Nucleus accumbens (tissue), 56 donors: ENCODE data around the gene LTN1.
"Not testable (repeated sequence)": the region's sequence is repeated elsewhere in the genome, so short reads cannot be mapped to it uniquely, and the experiment has no call there.

Experiments
- DNase-seq, 56 donors: peaks; one replicate each; lab custom pipeline; 2025; lab: John Stamatoyannopoulos, UW

Gene LTN1

DNA sequence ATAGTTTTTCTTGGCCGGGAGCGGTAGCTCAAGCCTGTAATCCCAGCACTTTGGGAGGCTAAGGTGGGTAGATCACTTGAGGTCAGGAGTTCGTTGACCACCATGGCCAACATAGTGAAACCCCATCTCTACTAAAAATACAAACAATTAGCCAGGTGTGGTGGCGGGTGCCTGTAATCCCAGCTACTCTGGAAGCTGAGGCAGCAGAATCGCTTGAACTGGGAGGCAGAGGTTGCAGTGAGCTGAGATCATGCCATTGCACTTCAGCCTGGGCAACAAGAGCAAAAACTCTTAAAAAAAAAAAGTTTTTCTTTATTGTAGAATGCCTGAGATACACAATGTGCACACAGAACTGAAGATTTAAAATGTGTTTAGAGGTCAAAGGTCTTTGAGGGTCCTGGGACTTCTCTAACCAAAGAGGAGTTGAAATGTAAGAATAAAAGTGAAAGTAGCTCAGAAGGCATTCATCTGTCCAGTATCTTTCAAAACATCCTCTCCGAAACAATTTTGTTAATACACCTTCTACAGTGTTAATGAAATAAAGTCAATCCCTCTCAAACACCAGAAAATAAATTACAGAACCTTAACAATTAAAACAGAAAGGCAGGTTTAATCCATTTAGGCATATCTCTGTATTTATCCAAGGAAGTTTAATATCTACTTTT is 60.8 kb downstream of the LTN1 start:
- DNase-seq: not testable (repeated sequence)

DNA sequence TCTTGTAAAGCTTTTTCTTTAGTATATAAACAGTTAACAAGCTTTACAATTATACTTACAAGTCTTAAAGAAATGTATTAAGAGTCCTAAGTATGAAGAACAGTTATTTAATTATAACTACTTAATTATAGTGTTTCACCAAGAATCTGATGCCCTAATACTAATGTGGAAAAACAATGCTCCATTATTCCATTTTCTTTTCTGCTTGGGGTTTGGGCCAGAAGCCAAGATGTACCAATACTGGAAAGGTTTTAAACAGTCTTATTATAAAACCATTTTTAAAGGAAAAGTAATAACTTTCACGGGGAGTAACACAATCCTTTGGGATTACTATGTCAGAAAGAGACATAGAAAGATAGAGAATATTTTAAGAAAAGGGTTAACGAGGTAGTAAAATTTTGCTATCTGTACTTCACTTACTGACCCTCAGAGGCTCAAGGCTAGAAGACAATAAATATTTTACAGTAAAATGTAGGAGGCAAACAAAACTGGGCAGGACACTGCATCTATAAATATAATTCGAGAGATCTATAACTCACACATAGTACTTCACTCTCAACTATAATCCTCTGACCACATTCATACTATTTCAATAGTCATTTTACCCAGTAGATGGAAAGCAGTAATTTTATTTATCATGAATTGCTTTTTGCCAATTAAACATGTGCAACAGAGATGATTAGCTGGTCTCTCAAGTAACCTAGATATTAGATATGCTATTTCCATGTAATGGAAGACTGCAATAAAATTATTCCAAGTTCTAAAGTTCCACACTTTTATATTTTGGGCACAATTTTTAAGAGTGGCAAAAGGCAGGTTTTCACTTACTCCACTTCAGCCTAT is 63.9 kb downstream of the LTN1 start:
- no peak for DNase-seq

DNA sequence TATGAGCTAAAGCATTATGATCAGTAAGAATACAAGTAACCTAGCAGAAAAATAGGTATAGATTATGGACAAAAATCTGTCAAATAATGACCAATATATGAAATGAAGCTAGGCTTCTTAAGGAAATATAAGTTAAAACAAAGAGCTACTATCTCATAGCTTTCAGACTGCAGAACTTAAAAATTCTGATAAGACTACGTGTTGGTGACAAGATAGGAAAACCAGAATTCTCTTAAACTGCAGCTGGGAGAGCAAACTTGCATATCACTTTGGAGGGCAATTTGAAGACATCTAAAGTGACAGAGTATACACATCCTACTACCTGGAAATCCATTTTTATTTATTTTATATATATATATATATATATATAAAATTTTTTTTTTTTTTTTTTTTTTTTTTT is 65.5 kb downstream of the LTN1 start:
- DNase-seq: no peak

DNA sequence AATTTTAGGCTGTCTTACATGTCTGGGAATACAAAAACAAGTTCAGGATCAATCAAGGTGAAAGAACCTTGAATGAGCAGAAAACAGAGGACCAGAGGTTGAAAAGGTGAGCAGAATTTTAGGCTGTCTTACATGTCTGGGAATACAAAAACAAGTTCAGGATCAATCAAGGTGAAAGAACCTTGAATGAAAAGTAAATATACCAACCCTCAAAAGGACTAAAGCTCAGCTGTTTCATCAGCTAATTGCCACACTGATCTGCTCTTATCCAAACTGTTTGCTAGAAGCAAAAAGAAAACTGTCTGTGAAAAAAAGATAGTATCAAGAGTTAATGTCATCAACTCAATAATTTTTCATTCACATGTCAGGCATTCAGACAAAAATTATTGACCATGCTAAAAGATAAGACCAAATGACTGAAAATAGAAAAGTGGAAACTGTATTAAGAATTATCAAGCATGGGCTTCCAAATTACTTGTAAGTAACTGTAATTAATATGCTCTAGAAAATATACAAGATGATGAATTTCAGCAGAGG is 69.2 kb downstream of the LTN1 start:
- no peak for DNase-seq

DNA sequence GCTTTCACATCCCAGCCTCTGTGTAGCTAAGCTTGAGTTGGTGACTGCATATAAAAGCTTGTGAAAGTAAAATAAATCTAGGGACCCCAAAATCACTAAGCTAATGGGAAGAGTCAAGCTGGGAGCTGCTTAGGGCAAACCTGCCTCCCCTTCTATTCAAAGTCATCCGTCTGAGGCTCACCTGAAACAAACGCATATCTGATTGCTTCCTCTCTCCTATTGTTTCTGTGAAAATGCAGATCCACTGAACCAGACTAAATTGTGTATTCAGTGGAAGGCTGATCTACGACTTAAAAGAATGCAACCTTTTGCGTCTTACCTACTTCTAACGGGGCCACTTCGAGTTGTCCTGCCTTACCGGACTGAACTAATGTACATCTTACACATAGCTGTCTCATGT is 70.3 kb downstream of the LTN1 start:
- no peak for DNase-seq

DNA sequence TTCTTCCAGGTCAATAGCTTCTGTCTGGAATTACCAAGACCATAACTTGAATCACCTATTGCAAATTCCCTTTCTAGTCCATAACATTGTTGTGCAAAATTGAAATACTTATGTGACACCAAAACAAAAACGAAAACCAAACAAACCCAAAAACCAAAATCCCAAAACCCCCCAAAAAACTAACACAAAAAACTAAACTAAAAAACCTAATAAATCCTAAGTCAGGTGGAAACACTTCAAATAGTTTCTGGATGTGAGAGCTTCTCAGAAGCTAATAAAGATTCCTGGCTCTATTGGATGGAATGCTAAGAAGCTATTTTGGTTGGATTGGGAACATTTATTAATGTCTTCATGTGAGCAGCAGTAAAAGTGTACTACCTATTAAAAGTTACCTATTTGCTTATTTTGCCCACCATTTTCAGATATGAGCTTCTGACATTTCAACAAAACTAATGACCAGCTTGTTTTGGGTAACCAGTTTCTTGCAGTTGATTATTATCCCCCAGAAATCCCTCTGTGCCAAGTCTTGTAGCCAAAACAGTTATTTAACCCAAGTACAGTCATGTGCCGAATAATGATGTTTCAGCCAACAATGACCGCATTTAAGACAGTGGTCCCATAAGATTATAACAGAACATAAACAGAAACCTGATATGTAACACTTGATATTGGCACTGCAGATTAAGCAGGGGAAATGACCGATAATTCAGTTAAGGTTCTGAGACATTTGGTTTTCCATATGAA is 76.4 kb downstream of the LTN1 start:
- DNase-seq: no peak

DNA sequence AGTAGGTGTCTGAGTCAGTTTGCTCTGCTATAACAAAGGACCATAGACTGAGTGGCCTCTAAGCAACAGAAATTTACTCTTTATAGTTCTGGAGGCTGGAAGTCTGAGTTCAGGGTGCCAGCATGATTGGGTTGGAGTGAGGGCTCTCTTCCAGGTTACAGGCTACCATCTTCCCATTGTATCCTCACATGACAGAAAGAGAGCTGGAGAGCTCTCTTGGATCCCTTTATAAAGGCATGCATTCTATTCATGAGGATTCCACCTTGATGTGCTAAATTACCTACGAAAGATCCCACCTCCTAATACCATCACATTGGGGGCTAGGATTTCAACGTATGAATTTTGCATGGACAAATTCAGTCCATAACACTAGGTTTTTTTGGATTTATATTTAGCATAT is 79.6 kb downstream of the LTN1 start:
- DNase-seq: no peak

DNA sequence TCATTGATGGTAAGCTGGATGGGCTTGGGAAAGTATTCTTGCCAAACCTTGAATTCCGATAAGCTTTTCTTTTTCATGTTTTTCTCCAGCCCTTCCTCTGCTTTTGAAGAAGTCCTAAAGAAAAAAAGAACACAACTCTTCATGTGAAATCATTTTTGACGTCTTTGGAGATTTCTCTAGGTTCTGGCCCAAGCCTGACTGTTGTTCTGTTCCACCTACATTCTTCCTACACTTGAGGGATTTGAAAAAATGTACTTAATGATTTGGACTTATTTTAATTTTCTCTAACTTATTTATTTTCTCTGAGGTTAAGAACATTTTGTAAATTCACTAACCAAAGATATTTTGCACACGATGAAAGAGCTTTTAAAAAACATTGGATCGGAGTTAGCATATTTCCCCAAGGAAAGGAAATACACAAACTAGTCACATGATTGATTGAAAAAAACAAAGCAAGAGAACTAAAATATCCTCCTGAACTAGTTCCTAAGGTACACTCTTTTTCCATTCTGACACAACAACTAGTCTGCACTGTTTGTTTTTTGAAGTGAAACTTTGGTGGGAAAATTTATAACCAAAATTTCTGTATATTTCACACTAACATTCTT is 82.3 kb downstream of the LTN1 start:
- no peak for DNase-seq

DNA sequence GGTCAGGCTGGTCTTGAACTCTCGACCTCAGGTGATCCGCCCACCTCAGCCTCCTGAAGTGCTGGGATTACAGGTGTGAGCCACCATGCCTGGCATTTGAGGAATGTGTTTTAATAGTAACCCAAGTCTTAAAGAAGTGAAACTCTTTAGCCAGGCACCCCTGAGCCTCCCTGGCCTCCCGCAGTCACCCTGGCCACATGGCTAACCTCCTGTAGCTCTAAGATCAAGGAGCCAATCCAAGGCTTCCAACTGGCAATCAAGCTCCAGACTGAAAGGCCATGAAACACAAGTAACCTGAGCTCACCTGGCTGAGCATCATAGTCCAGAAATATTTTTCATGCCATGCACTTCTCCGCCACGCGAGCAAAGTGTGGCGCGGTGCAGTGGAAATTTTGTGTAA is 84.3 kb downstream of the LTN1 start:
- DNase-seq: no peak

DNA sequence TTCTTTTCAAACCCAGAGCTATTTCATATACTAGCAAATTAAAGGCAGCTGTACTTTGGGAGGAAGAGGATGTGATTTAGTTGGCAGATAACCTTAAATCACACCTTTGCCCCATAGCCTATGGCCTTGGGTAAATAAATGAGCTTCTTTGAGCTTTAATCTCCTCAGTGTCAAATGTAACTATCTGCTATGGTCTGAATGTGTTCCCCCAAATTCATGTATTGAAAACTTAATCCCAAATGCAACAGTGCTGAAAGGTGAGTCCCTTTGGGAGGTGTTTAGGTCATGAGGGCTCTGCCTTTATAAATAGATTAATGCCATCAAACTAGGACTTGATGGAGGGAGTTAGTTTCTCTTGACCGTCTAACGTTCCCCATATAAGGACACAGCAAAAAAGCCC is 85.8 kb downstream of the LTN1 start:
- no peak for DNase-seq

DNA sequence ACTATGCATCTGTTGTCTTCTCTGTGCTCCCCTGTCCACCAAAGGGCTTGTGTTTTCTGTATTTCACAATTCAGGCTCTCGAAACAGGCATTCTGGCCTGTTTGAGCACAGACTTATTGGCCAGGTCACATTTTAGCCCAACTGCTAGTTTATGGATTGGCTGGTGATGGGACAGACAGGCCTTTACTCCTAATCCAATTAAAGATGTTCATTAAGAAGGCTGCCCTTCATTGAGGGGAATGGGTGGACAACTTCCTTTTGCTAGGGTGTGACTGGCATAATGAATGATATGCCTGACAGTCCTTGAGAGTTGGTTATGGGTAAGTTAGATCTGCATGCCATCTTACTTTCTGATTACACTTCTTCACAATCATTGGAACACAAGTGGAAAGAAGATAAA is 86.4 kb downstream of the LTN1 start:
- no peak for DNase-seq

DNA sequence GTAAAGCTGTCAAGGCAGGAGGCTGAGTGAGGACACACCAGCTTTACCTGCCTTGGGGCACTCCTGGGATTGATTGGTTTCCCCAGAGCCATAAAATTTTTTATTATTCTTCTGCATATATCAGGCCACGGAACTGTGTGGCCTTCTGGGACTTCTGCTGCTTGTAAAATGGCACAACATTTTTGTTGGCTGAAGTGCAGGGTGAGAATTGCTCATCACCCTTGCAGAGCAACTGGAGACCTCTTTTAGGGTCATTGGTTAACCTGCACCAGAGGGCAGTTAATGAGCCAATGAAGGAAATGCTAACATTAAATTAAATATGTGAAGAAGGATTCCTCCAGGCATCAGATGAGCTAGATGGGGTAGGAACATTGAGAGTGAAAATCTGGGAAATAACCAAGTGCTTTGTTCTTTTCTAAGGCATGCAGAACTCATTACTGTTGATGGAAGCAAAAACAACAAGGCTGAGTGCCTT is 87.7 kb downstream of the LTN1 start:
- DNase-seq: no peak

DNA sequence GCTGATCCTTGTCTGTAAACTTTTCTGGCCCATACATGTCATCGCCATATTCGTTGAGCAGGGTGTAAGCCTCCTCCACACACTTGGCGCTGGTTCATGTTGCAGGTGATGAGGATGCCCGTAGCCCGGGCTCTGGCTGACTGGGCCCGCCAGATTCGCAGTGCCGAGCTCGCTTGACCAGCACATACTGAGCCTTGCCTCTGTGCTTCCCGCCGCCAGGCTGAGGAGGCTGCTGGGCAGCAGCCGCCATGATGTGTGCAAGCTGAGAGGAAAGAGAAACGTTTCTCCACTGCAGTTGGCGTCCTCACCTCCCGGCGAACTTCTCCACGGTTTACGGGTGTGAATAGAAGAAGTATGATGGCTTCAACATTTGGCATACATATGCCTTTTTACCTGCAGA is 89.2 kb downstream of the LTN1 start:
- DNase-seq: no peak

DNA sequence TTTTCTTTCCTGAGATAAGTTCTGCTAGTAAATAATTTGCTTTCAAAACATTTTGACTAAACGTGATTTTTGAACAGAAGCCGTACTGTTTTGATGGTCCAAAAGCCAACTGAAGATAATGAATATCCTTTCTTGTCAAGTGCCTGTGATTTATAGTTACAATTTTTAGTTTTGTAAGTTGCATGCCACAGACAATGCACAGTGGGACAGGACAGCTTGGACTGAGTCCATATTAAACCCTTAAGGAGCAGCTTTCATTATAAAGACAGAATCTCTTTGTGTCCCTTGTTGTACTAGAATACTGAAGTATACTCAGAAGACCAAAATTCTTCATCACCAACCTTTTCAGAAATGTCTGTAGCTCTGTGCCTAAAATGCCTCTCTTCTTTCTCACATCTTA is 92.2 kb downstream of the LTN1 start:
- no peak for DNase-seq

DNA sequence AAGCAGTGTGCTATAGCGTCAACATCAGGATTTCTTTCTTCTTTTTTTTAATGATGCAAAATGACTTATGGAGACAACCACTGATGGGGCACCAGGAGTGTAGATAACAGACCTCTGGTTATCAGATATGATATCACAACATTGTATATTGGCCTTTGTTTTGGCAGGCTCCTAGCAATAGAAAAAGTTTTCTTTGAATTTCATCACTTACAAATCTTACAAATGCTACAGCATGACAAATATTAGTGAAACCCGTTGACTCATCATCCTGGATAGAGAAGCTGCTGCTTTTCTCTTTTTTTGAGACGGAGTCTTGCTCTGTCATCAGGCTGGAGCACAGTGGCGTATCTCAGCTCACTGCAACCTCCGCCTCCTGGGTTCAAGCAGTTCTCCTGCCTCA is 92.9 kb downstream of the LTN1 start:
- DNase-seq: no peak

DNA sequence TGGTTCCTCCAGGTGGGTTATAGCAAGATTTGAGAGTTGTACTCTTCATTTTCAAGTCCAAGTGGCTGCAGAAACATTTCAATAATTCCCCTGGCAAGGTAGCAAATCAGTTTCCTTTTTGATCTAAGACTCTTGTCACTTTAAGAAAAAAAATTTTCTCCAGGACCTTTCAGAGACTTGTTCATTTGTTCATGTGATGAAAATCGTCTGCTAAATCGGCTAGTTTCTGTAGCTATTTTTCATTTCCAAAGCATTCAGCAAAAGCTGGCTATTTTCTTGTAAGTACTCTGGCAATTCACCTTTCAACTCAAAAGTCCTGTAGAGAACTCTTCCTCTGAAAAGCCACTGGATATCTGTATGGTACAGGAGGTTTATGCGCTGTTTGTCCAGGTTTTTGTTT is 93.5 kb downstream of the LTN1 start:
- no peak for DNase-seq

DNA sequence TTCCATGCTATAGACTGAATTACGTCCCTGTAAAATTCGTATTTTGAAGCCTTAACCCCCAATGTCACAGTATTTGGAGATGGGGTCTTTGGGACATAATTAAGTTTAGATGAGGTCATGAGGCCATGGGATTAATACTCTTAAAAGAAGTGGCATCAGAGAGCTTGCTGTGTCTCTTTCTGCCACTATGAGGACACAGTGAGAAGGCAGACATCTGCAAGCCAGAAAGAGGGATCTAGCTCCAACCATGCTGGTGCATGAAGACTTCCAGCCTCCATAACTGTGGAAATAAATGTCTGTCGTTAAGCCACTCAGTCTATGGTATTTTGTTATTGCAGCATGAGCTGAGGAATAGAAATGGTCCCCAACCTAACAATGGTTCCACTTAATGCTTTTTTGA is 99.0 kb downstream of the LTN1 start:
- no peak for DNase-seq

DNA sequence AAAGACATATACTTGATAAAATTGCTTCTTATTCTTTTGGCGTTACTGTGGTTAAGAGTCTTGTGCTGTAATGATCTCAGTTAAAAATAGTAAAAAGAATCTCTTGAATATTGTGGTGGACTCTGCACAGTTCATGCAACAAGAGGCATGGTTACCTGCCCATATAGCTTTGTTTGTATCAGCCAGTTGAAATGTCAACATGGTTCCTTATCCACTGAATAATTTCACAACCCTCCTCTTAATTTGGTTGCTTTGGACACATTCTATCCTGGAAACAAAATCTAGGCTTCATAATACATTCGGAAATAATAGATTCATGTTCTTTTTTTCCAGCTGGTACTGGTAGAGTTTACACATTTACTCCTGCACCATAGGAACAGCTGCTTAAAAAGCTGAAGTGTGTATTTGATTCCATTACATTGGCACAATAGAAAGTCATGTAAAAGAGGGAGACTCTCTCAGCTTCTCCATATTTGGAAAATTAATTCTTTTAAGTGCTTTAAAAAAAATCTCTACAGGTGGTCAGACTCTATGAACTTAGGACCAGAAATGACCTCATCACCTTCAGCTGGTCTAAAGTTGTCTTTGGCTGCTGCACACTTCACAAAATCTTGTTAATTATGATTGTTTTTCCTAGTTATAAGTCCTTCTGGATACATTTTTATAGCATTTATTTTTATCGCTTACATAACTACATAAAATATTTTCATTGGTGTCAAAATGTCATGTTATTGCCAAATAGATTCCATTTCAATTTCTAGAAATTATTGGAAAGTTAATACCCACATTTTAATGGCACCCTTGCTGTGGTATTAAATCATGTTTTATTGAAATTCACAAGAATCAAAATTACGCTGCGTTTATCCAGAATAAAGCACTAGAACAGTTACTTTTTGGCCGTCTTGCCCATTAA is 100.2 kb downstream of the LTN1 start:
- no peak for DNase-seq

DNA sequence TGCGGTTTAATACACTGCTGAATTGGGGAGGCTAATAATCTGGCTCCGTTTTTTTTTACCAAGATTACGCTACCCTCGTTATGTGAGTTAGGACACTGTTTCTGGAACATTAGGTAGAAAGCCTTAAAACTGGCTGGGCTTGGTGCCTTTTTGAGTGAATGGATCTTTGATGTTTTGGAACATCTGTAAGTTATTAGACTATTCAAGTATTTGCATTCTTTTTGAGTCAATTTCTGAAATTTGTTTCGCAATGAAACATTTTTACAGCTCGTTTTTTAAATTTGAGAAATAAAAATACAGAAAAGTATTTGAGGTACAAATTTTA is 106.9 kb downstream of the LTN1 start:
- no peak for DNase-seq
